Stimulated activated CD8-positive, alpha-beta memory T cell treated with anti-CD3 and anti-CD28 coated beads, Interleukin-7, amount 100 ng/mL, for 24 hours (primary cell): Measurements from ENCODE around the gene PRRC2C.
A peak's percentile ranks its signal among the peaks of the same experiment; 100 is the strongest.
"Not testable (repeated sequence)": the region's sequence is repeated elsewhere in the genome, so short reads cannot be mapped to it uniquely, and the experiment has no call there.

Source experiments
- DNase-seq: peaks from one replicate; pipeline ENCODE4 v3.0.0-alpha.2; 2020; ENCODE audit warnings: low read depth

The PRRC2C gene

GRCh38 chr1:171485375-171486047 lies at the start of gene PRRC2C:
PRRC2C (plus strand) TSS chr1:171485530; CDS start chr1:171512089, 26,559 bp downstream.
- peak; percentile 82 for DNase-seq

GRCh38 chr1:171438441-171438840 lies 46.9 kb upstream of the PRRC2C start:
- DNase-seq, result no peak

DNA sequence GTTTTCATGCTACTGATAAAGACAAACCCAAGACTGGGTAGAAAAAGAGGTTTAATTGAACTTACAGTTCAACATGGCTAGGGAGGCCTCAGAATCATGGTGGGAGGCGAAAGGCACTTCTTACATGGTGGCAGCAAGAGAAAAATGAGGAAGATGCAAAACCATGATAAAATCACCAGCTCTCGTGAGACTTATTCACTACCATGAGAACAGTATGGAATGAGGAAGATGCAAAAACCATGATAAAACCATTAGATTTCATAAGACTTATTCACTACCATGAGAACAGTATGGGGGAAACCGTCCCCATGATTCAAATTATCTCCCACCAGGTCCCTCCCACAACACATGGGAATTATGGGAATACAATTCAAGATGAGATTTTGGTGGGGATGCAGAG lies 45.1 kb upstream of the PRRC2C start:
- DNase-seq, result not testable (repeated sequence)

- DNase-seq, result not testable (repeated sequence)
These were observed 43.9 kb upstream of the PRRC2C start for GRCh38 chr1:171441278-171441895.

DNA sequence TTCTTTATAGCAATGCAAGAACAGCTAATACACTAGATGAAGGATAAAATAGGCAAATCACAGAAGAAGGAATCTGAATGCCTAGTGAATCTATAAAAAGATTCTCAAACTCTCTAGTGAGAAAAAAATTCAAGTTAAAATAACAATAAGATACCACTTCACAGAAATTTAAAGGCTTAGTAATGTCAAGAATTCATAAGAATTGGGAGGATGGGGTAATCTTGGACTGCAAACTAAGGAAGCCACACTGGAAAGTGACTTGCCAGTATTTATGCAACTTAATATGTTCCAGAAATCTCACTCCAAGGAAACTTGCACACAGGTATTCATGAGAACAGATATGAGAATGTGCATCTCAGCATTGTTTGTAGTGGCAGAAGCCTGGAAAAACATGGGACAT lies 38.9 kb upstream of the PRRC2C start:
- DNase-seq, result no peak

- DNase-seq, result no peak
These were observed 29.4 kb upstream of the PRRC2C start for GRCh38 chr1:171455967-171456366.

DNA sequence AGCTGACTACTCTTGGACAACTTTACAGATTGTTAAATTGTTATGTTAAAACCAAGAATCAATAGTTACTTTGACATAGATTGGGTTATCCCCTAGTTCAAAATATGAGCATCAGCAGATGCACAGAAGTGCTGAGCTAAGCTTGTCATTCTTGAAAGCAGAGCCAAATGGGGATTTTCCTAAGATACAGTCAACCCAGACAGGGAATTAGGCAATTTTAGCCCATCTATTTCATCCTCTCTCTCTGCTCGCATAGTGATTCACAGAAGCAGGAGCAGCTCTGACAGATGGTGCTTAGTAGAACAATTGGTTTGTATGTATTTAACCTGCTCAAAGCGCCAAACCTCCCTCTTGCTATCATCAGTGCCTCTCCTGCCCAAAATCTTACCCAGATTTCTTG lies 27.9 kb upstream of the PRRC2C start:
- no peak for DNase-seq

DNA sequence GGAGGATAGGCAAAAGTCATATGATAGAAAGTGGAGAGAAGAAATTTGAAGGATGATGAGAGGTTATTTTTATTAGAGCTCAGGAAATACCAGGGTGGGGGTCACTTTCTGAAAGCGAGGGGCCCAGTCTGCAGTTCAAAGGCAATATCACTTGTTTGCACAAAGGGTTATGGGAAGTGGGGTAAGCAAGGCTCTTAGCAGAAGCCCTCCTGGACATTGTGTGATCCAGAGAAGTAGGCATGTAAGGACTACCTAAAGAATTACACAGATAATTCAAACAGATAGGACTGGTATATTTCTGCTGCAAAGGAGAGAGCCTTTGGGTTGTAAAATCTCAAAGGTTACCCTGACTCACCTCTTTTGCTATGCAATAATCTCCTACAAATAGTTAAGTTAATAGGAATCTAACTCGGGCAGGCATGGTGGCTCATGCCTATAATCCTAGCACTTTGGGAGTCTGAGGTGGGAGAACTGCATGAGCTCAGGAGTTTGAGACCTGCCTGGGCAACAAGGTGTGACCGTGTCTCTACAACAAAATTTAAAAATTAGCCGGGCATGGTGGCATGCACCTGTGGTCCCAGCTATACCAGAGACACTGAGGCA lies 25.2 kb upstream of the PRRC2C start:
- DNase-seq, result no peak

- DNase-seq, result no peak
These were observed 17.7 kb upstream of the PRRC2C start for GRCh38 chr1:171467626-171468025.

DNA sequence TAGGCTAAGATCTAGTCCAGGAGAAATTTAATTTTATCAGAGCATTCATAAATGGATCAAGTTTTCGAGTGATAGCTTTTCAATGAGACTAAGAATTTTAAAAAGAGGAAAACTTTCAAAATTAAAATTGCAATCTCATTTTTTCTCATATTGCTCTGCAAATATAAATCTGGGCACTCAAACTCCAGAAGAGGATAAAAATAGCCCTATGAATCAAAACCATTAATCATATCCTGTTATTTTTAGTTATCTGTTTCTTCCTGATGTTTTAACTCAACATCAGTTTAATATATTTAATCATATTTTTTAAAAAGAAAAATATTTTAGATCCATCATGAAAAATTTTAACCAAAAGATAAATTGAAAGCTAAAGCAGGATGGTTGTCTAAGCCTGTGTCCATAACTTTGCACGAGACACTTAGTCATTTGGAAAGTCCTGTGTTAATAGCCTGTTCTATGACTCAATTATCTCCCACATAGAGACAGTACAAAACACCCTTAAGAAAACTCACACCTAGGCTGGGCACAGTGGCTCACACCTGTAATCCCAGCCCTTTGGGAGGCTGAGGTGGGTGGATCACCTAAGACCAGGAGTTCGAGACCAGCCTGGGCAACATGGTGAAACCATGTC lies 17.1 kb upstream of the PRRC2C start:
- no peak for DNase-seq

GRCh38 chr1:171470726-171471125 lies 14.6 kb upstream of the PRRC2C start:
- no peak for DNase-seq

DNA sequence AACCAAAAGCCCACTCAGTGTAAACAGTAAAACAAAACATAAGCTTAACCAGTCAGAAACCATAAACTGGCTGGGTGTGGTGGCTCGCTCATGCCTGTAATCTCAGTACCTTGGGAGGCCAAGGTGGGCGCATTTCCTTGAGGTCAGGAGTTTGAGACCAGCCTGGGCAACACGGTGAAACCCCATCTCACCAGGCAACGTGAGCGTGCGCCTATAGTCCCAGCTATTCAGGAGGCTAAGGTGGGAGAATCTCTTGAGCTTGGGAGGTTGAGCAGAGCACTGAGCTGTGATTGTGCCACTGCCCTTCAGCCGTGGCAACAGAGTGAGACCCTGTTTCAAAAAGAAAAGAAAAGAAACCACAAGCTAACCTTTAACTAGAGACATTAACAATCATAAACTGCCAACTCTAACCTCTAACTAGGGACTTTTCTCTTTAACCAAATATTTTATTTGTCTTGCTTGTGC lies 13.1 kb upstream of the PRRC2C start:
- no peak for DNase-seq

DNA sequence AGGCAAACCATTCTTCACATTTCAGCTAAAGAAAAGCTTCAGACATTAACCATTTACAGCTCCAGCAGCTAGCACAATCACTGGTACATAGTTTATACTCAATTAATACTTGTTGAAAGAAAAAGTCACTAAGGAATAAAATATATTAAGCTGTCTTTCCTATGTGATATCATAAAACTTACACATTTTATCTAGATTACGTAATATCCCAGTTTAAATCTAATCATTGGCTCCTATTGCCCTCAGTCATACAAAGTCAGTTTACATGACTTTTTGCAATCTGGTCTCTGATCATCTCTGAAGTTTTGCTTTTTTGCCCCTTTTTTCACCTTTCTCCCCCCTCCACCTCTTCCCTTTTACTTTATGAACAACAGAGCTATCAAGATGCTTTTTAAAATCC lies 8.5 kb upstream of the PRRC2C start:
- no peak for DNase-seq

DNA sequence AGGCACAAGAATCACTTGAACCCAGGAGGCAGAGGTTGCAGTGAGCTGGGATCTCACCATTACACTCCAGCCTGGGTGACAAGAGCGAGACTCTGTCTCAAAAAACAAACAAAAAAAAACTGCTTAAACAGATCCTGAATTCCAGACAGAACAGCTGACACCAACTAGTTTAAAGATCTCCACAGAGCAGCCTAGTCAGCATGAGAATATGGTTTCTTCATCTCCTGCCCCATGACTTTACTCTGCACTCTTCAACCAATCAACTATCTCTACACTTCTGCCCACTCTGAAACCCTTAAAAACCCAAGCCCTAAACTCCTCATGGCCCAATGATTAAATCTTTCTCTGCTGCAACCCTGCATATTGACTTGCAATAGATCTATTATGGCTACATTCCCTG lies 7.5 kb upstream of the PRRC2C start:
- no peak for DNase-seq

GRCh38 chr1:171480035-171480434 lies 5.3 kb upstream of the PRRC2C start:
- DNase-seq, result no peak

GRCh38 chr1:171484760-171485374 lies 463 bp upstream of the PRRC2C start:
- no peak for DNase-seq

- no peak for DNase-seq
These were observed 754 bp downstream of the PRRC2C start for GRCh38 chr1:171486048-171486519.

DNA sequence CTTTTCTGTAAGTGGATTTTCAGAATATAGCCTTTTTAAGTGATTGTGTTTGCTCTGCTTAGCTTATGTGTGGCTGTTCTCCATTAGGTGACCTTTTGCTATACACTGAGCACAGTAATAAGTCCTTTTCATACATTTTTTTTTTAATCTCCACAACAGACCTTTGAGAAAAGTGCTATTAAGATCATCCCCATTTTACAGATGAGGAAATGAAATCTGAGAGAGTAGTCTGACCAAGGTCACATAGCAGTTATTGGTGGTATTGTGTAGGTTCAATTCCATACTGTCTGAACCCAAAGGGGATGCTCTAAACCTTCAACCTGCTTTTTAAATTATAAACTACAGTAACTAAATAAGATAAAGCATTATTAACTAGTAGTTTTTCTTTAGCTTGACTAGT lies 1.7 kb downstream of the PRRC2C start:
- no peak for DNase-seq

DNA sequence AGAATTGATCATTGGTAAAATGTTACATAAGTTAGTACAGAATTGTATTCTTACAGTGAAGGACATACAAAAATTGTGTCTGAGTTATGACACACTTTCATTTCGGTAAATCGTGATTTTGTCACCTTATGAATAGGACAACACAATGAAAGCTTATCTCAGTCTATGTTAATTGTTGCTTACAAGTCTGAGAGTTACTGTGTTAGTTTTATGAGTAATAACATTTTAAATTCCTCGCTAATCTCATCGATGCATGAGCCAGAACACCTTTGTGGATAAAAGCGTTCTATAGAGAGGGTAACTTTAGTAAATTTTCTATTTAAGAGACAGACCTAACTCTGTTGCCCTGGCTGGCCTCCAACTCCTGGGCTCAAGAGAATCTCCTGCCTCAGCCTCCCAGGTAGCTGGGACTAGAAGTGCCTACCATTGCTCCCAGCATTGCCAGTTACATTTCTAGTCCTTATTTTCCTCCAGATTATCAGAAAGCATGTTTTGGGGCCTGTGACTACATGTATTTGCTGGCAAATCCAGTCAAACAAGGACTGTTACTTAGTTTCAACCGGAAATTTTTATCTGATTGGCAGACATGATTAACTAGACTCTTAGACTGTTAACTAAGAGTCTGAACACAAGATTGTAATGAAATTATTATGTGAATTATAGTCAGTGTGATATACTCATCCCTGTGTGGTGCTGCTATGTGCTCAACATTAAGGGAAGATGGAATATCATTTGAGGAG lies 3.0 kb downstream of the PRRC2C start:
- no peak for DNase-seq

DNA sequence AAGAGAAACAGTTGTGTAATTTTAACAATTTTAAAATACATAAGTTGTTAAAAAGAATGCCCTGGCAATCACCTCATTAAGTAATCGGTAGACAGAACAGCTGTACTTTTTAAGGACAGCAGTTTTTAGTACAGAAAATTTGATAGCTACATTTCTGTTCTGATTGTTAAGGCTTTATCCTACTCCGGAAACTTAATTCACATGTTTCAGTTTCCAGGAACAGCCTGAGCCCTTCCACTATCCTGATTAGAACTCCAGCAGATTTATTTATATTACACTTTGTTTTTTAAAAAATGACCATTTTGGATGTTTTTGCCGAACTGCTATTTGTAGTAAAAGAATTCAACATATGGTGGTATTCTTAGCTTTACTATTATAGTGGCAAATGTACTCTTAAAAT lies 8.7 kb downstream of the PRRC2C start:
- DNase-seq, result no peak

- no peak for DNase-seq
These were observed 10.1 kb downstream of the PRRC2C start for GRCh38 chr1:171495444-171495843.

DNA sequence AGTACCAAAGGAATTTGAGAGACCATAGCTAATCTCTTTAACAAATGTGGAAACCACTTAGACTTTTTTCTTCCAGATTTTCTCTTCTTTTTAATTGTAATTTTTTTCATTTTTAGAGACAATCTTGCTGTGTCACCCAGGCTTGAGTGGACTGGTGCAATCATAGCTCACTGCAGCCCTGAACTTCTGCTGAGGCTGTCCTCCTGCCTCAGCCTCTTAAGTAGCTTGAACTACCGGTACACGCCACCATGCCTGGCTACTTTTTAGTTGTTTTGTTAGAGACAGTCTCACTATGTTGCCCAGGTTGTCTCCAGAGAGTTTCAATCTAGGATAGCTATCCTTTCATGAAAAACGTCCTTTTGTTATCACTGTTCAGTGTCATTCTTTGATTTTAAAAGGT lies 15.0 kb downstream of the PRRC2C start:
- DNase-seq, result no peak
